Femur (tissue), 1 donor: ENCODE results near the gene MEPE.

Experiments used
- DNase-seq: peaks from one replicate; pipeline ENCODE4 v3.0.0-alpha.2; 2017

The MEPE gene

GRCh38 chr4:87843936-87844335 lies 11.2 kb downstream of the MEPE start:
- no peak for DNase-seq

- no peak for DNase-seq
Observed at GRCh38 chr4:87844452-87844851, 11.7 kb downstream of the MEPE start.

GRCh38 chr4:87846226-87846625 lies 13.5 kb downstream of the MEPE start:
- DNase-seq = no peak

GRCh38 chr4:87848622-87849351 lies 16.0 kb downstream of the MEPE start:
- DNase-seq = peak; percentile 63

GRCh38 chr4:87849612-87850011 lies 16.8 kb downstream of the MEPE start:
- DNase-seq = no peak

- no peak for DNase-seq
Observed at GRCh38 chr4:87851332-87851731, 18.6 kb downstream of the MEPE start.

- DNase-seq = no peak
Observed at GRCh38 chr4:87851953-87852352, 19.2 kb downstream of the MEPE start.

- no peak for DNase-seq
Observed at GRCh38 chr4:87853108-87853507, 20.3 kb downstream of the MEPE start.

GRCh38 chr4:87853891-87854290 lies 21.1 kb downstream of the MEPE start:
- no peak for DNase-seq

GRCh38 chr4:87855559-87855958 lies 22.8 kb downstream of the MEPE start:
- no peak for DNase-seq

GRCh38 chr4:87856816-87857215 lies 24.0 kb downstream of the MEPE start:
- DNase-seq = no peak

- no peak for DNase-seq
Observed at GRCh38 chr4:87857789-87858188, 25.0 kb downstream of the MEPE start.

- no peak for DNase-seq
Observed at GRCh38 chr4:87862236-87862635, 29.5 kb downstream of the MEPE start.

- DNase-seq = no peak
Observed at GRCh38 chr4:87863486-87863885, 30.7 kb downstream of the MEPE start.

GRCh38 chr4:87864321-87864720 lies 31.6 kb downstream of the MEPE start:
- no peak for DNase-seq

- no peak for DNase-seq
Observed at GRCh38 chr4:87865288-87865687, 32.5 kb downstream of the MEPE start.

- DNase-seq = no peak
Observed at GRCh38 chr4:87865960-87866598, 33.3 kb downstream of the MEPE start.

GRCh38 chr4:87868522-87868921 lies 35.8 kb downstream of the MEPE start:
- no peak for DNase-seq

GRCh38 chr4:87872028-87872427 lies 39.3 kb downstream of the MEPE start:
- no peak for DNase-seq

- DNase-seq = no peak
Observed at GRCh38 chr4:87875191-87875590, 42.4 kb downstream of the MEPE start.

- DNase-seq = no peak
Observed at GRCh38 chr4:87880106-87880505, 47.3 kb downstream of the MEPE start.

GRCh38 chr4:87881115-87881514 lies 48.3 kb downstream of the MEPE start:
- DNase-seq = no peak

GRCh38 chr4:87882321-87882720 lies 49.6 kb downstream of the MEPE start:
- no peak for DNase-seq

- DNase-seq = no peak
Observed at GRCh38 chr4:87882861-87883260, 50.1 kb downstream of the MEPE start.
